Cardiac fibroblast (primary cell): ENCODE results near the gene EPHA6.
"Not testable (repeated sequence)": the region's sequence is repeated elsewhere in the genome, so short reads cannot be mapped to it uniquely, and the experiment has no call there.

Experiments
- DNase-seq, 2 donors: peaks; one replicate each; pipeline versions ENCODE4 v3.0.0 to v3.0.0-alpha.2; 2010; ENCODE audit warnings: low read depth in 2 of 2
- H3K4me3 ChIP-seq, 2 donors: replicated peaks in 1 of 2; 1 replicate in 1 of 2; 2 replicates in 1 of 2; pipeline ENCODE4 v1.5.1; 2011; ENCODE audit warnings: low read depth in 2 of 2, low read length in 2 of 2, mild to moderate bottlenecking in 2 of 2, moderate library complexity in 1 of 2
- TF ChIP-seq, protein P1 (sequence below): IDR thresholded peaks from one replicate; pipeline ENCODE4 v1.5.1; 2011; ENCODE audit warnings: low read depth, mild to moderate bottlenecking, low read length, inconsistent platforms

Gene EPHA6

GRCh38 chr3:97438131-97438530 lies 623.7 kb downstream of the EPHA6 start:
- no peak for DNase-seq
- TF ChIP-seq, protein P1, sequence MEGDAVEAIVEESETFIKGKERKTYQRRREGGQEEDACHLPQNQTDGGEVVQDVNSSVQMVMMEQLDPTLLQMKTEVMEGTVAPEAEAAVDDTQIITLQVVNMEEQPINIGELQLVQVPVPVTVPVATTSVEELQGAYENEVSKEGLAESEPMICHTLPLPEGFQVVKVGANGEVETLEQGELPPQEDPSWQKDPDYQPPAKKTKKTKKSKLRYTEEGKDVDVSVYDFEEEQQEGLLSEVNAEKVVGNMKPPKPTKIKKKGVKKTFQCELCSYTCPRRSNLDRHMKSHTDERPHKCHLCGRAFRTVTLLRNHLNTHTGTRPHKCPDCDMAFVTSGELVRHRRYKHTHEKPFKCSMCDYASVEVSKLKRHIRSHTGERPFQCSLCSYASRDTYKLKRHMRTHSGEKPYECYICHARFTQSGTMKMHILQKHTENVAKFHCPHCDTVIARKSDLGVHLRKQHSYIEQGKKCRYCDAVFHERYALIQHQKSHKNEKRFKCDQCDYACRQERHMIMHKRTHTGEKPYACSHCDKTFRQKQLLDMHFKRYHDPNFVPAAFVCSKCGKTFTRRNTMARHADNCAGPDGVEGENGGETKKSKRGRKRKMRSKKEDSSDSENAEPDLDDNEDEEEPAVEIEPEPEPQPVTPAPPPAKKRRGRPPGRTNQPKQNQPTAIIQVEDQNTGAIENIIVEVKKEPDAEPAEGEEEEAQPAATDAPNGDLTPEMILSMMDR, result no peak
- H3K4me3 ChIP-seq, result no peak overlapping the region

- H3K4me3 ChIP-seq, result no peak overlapping the region
- no peak for DNase-seq
- TF ChIP-seq, protein P1, result no peak
Observed at GRCh38 chr3:97439373-97439772, 625.0 kb downstream of the EPHA6 start.

- DNase-seq, result no peak
- TF ChIP-seq, protein P1, result no peak
- H3K4me3 ChIP-seq, result no peak overlapping the region
Observed at GRCh38 chr3:97464035-97464434, 649.6 kb downstream of the EPHA6 start.

DNA sequence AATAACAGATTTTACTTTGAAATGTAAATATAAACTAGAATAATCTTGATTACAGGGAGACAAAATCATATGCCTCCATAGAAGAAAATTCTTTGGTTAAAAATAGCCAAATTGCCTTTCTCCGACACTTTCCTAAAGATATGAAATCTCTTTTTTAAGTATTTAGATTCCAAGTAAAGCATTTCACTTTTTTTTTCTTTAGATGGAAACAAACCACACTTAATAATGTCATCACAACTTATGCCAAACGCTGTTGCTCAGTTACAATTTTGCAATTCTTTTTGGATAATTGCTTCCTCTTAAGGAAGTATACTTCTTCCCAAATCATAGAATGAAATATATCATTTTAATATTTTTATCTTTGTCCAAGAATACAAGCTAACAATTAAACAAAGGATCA lies 656.1 kb downstream of the EPHA6 start:
- H3K4me3 ChIP-seq, result no peak overlapping the region
- TF ChIP-seq, protein P1, result no peak
- DNase-seq, result no peak

DNA sequence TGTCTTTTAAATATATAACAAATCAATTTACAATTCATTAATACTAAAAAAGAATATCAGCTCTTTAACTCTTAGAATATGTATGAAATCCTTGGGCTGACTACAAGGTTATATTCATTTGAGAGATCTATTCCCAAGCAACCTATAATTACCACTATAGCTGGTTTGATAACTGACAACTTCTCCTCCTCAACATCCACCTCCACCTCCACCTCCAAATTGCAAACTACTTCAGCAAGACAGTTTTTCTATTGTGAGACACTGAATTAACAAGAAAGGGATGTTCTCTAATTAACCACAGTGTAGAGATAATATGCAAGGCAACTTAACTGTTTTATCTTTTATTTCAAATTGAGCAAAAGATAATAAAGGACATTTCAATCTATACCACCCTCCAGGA lies 665.3 kb downstream of the EPHA6 start:
- TF ChIP-seq, protein P1, result no peak
- H3K4me3 ChIP-seq, result no peak overlapping the region
- no peak for DNase-seq

DNA sequence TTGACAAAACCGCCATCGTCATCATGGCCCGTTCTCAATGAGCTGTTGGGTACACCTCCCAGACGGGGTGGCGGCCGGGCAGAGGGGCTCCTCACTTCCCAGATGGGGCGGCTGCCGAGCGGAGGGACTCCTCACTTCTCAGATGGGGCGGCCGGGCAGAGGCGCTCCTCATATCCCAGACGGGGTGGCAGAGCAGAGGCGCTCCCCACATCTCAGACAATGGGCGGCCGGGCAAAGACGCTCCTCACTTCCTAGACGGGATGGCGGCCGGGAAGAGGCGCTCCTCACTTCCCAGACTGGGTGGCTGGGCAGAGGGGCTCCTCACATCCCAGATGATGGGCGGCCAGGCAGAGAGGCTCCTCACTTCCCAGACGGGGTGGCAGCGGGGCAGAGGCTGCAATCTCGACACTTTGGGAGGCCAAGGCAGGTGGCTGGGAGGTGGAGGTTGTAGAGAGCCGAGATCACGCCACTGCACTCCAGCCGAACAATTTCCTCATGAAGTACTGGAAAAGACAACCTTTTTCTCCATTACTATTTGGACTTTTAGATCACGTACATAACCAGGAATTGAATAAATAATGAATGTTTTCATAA lies 666.4 kb downstream of the EPHA6 start:
- not testable (repeated sequence) for H3K4me3 ChIP-seq, DNase-seq

- H3K4me3 ChIP-seq, result no peak overlapping the region
- TF ChIP-seq, protein P1, result no peak
- no peak for DNase-seq
Observed at GRCh38 chr3:97481416-97481815, 667.0 kb downstream of the EPHA6 start.
